HG02970 (cell line): Measurements from ENCODE around the gene OXT.
"Not testable (repeated sequence)": the region's sequence is repeated elsewhere in the genome, so short reads cannot be mapped to it uniquely, and the experiment has no call there.

Source experiments
- ATAC-seq: cut with Tn5 transposase; IDR thresholded peaks from one replicate; pipeline ENCODE4 v1.9.1; 2021; ENCODE audit warnings: mild to moderate bottlenecking, moderate library complexity, moderate number of reproducible peaks; ENCODE audit not compliant: unreplicated experiment, low FRiP score

The OXT gene

DNA sequence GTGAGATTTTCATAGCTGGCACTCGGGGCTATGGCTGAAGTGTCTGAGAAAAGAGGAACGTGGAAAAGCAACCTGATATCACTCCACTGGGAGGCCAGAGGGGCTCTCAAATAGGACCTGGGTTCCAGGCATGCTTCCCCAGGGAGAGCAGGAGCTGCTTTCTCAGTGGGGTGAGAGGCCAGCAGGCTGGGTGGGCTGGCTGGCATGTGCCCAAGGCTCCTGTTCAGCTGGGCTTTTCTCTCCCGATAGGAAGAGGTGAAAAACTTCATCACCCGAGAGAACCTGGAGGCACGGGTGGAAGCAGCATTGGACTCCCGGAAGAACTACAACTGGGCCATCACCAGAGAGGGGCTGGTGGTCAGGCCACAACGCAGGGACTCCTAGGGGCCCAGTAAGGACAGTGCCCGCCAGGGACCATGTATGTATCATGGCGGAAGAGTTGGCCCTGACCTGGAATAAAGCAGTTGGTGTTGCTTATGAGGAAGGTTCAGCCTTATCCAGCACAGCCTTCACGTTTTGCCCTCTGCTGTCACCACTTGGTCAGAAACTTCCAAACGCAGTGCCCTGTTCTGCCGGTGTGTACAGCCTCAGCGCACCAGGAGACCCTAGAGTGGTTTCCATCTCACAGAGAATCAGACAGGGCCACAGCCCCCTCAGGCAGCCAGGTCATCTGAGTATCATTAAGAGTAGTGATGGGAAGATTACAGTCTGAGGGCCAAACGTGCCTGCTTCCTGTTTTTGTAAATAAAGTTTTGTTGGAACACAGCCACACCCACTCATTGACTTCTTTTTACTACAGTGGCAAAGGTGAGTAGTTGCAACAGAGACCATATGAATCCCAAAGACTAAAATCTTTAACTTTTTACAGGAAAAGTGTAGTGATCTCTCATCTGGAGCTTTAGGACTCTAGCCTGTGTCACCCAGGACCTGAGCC is 23.7 kb upstream of the OXT start:
- ATAC-seq = no peak

DNA sequence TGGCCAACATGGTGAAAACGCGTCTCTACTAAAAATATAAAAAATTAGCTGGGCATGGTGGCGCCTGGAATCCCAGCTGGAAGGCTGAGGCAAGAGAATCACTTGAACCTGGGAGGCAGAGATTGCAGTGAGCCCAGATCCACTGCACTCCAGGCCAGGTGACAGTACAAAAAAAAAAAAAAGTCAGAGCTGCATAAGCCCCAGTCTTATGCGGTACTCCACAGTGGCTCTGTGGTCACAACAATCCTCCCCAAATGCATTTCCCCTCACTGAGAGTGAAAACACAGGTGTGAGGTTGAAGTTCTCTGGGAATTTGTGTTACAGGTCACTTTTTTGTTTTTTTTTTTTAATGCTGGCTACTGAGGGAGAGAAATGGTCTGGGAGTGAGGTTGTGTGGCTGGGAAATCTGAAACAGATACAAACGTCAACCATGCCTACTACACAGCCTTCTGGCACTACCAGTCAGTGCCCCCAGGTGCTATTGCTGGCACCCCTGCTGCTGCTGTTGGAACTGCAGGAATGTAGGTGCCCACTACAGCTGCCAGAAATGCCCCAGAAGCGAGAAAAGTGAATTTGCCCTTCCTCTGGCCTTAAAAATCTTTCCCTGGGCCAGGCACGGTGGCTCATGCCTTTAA is 19.9 kb upstream of the OXT start:
- no peak for ATAC-seq

DNA sequence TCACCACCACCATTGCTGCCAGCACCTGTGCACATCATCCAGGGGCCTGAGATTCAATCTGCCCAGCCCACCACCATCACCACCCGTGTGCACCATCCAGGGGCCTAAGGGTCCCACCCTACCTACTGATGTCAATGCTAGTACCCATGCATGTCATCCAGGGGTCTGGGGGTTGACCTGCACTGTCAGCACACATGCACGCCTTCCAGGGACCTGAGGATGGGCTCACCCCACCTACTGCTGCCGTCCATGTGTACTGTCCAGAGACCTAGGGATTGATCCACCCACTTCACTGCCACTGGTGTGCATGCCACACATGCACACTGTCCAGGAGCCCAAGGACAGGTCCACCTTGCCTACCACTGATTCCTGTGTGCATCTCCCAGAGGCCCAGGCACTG is 11.9 kb upstream of the OXT start:
- no peak for ATAC-seq

GRCh38 chr20:3064119-3064518 is 7.3 kb upstream of the OXT start:
- ATAC-seq = not testable (repeated sequence)

DNA sequence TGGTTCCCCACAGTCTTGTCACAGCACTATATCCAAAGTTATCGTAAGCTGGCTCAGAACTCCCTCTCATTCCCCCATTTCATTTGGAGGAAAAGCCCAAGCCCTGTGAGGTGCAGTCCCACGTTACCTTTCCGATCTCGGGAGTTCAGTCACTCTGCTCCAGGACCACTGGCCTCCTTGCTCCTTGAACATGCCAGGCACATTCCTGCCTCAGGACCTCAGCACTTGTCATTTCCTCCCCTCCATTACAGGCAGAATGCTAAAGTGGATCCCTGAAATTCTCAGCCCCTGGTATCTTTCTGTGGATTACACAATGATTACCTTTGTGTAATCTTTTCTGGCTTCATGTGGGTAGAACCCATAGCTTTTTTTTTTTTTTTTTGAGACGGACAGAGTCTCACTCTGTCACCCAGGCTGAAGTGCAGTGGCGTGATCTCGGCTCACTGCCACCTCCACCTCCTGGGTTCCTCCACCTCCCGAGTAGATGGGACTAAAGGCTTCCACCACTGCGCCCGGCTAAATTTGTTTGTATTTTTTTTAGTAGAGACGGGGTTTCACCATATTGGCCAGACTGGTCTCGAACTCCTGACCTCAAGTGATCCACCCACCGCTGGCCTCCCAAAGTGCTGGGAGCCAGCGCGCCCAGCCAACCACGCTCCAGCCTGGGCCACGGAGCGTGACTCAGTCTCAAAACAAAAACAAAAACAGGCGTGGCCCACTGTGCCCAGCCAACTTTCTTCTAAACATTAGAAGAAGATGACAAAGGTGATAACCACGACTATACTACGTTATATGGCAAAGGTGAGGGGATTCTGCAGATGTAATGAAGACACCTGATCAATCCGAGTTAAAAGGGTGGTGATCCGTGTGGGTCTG is 4.0 kb upstream of the OXT start:
- ATAC-seq = no peak

- no peak for ATAC-seq
Measured at GRCh38 chr20:3068075-3068474, 3.3 kb upstream of the OXT start.

DNA sequence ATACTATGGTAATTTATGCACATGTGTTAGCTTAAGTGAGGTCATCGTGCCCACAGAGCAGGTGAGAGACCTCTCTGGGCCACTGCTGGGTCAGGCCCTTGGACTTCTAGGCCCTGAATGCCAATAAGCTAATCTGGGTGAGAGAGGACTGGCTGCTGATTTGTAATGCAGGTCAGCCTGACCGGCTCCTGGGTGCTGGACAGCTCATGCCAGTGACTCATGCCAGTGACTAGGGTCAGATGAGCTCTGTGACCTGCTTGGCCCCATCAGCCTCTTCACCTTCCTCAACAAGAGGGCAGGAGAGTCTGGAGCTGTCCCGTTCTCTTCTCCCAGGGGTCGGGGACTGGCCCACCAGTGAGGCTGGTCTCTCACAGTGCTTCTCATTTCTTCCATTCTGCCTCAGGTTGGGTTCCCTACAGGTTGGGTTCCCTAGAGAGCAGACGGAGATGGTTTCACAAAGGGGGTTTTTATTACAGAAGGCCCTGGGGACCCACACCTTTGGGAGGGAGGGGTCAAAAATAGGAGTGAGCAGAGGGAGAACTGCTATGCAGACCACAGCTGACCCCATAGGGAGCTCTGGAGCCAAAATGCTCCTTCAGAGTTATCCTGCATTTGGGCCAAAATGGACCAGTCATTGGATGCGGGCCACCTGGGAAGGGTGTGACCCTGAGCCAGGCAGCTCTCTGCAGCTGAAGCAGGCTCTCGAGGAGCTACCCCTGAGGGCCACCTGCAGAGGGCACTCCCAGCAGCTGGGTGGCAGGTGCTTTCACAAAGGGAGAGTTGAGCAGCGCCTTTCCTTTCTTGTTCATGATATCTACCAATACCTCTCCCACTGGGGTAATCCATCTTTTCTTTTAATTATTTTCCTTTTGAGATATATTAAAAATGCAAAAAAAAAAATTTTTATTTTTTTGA is 2.2 kb upstream of the OXT start:
- ATAC-seq = no peak

GRCh38 chr20:3070725-3071124 is 695 bp upstream of the OXT start:
- no peak for ATAC-seq

DNA sequence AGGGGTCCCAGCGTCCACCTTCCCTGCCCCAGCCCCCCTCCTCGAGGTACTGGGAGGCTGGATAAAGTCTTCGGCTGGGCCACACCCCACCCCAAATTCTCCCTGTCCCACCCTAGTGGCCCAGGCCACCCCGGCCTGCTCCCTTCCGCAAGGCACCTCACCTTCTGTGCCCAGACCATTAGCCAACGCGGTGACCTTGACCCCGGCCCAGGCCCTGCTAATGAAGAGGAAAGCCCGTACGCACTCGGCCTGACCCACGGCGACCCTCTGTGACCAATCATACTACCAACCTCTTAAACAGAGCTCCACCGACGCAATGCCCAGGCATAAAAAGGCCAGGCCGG is 182 bp upstream of the OXT start:
- ATAC-seq = no peak

- no peak for ATAC-seq
Measured at GRCh38 chr20:3072530-3073250, 1.3 kb downstream of the OXT start.

DNA sequence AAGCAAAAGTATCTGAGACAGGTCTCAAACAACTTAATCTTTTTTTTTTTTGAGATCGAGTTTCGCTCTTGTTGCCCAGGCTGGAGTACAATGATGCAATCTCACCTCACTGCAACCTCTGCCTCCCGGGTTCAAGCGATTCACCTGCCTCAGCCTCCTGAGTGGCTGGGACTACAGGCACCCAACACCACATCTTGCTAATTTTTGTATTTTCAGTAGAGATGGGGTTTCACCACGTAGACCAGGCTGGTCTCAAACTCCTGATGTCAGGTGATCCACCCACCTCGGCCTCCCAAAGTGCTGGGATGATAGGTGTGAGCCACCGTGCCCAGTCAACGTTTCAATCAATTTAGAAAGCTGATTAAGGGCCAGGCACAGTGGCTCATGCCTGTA is 1.8 kb downstream of the OXT start:
- ATAC-seq = not testable (repeated sequence)

GRCh38 chr20:3074812-3075211 is 3.4 kb downstream of the OXT start:
- no peak for ATAC-seq

GRCh38 chr20:3075315-3075714 is 3.9 kb downstream of the OXT start:
- ATAC-seq = not testable (repeated sequence)

DNA sequence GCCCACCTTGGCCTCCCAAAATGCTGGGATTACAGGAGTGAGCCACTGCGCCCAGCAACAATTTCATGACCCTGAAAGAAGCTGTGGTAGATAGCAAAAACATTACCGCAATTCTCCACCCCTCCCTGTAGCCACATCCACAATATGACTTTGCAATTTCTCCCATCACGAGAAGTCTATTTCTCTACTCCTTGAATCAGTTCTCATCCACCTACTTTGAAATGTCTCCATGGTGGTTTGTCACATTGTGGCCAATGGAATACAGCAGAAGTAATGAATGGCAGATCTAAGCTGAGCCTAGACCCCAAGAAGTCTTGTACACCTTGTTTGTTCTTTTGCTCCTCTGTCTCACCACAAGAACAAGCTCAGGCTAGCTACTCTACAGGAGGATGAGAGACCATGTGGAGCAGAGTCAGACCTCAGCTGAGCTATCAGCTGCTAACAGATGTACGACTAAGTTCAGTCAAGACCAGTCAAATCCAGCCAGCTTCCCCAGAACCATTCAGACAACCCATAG is 6.3 kb downstream of the OXT start:
- no peak for ATAC-seq

- ATAC-seq = no peak
Measured at GRCh38 chr20:3080939-3081388, 9.5 kb downstream of the OXT start.

DNA sequence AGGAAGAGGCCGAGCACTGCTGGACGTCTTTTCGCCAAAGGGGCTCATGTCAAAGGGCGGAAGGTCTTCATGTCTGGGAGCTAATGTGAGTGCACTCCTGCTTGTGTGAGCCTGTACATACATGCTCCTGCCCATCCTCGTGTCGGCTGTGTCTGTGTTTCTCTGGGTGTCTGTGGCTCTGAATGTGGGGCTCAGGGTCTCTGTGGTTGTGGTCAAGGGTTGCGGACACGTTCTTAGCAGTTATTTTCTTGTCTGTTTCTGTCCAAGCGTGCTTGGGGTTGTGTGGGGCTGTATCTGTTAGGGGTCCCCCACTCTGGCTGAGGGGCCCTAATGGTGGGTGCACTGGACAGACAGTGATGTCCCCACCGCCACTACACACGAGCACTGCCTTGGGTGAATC is 10.2 kb downstream of the OXT start:
- no peak for ATAC-seq

- no peak for ATAC-seq
Measured at GRCh38 chr20:3082306-3082951, 11.0 kb downstream of the OXT start.
